Stimulated activated CD4-positive, alpha-beta T cell treated with anti-CD3 and anti-CD28 coated beads, TNF-alpha, amount 100 ng/mL, for 1 hour (primary cell): ENCODE results near the gene SLC4A2.
"Not testable (repeated sequence)": the region's sequence is repeated elsewhere in the genome, so short reads cannot be mapped to it uniquely, and the experiment has no call there.

ENCODE experiments used
- DNase-seq, 3 donors: peaks; one replicate each; pipeline ENCODE4 v3.0.0-alpha.2; 2020; ENCODE audit warnings: low read depth in 3 of 3, low spot score in 1 of 3

SLC4A2 gene, protein sequence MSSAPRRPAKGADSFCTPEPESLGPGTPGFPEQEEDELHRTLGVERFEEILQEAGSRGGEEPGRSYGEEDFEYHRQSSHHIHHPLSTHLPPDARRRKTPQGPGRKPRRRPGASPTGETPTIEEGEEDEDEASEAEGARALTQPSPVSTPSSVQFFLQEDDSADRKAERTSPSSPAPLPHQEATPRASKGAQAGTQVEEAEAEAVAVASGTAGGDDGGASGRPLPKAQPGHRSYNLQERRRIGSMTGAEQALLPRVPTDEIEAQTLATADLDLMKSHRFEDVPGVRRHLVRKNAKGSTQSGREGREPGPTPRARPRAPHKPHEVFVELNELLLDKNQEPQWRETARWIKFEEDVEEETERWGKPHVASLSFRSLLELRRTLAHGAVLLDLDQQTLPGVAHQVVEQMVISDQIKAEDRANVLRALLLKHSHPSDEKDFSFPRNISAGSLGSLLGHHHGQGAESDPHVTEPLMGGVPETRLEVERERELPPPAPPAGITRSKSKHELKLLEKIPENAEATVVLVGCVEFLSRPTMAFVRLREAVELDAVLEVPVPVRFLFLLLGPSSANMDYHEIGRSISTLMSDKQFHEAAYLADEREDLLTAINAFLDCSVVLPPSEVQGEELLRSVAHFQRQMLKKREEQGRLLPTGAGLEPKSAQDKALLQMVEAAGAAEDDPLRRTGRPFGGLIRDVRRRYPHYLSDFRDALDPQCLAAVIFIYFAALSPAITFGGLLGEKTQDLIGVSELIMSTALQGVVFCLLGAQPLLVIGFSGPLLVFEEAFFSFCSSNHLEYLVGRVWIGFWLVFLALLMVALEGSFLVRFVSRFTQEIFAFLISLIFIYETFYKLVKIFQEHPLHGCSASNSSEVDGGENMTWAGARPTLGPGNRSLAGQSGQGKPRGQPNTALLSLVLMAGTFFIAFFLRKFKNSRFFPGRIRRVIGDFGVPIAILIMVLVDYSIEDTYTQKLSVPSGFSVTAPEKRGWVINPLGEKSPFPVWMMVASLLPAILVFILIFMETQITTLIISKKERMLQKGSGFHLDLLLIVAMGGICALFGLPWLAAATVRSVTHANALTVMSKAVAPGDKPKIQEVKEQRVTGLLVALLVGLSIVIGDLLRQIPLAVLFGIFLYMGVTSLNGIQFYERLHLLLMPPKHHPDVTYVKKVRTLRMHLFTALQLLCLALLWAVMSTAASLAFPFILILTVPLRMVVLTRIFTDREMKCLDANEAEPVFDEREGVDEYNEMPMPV

DNA sequence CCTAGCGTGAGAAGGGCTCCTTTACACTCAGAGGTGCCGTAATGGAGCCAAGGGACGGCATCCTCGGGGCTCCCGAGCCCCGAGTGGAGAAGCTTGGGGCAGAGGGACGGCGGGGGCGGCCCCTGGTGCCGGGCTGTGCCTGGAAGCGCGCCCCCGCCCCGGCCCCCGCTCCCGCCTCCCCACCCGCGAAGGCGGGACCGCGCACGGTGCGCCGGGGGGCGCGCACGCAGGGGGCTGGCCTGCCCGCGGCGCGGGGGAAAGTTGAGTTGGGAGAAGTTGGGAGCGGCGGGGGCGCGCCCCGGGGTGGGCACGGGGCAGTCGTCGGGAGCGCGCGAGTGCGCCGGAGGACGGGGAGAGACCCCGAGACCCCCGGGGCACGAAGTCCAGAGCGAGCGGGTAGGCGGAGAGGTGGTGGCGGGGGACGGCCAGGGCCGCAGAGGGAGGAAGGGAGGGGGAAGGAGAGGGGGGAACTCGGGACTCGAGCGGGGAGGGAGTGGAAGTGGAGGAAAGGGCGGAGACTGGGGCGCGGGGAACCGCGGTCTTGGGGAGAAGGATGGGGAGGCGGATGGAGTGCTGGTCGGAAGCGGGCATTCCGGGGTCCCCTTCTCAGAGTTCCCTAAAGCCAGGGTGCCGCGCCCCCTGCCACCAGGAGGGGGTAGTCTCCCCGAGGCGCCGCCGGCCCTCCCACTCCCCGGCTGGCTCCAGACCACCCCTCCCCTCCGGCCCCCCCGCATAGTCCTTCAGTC, at the start of gene SLC4A2:
TSS of gene SLC4A2 (plus strand) at position 223 of the 746 bp plus-strand sequence. CDS start 2,399 bp downstream, outside the sequence.
- peak in 2 of 3 donors; percentile 33 to 63 for DNase-seq

DNA sequence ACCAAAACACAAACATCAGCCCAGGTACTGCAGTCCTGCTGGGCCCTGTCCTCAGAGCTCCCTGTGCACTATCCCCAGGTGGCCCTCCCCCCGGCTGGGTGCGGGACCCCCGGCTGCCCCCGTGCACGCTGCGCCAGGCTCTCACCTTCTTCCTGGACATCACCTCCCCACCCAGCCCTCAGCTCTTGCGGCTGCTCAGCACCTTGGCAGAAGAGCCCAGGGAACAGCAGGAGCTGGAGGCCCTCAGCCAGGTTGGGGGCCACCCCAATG, 49.4 kb upstream of the SLC4A2 start:
- DNase-seq, result no peak

DNA sequence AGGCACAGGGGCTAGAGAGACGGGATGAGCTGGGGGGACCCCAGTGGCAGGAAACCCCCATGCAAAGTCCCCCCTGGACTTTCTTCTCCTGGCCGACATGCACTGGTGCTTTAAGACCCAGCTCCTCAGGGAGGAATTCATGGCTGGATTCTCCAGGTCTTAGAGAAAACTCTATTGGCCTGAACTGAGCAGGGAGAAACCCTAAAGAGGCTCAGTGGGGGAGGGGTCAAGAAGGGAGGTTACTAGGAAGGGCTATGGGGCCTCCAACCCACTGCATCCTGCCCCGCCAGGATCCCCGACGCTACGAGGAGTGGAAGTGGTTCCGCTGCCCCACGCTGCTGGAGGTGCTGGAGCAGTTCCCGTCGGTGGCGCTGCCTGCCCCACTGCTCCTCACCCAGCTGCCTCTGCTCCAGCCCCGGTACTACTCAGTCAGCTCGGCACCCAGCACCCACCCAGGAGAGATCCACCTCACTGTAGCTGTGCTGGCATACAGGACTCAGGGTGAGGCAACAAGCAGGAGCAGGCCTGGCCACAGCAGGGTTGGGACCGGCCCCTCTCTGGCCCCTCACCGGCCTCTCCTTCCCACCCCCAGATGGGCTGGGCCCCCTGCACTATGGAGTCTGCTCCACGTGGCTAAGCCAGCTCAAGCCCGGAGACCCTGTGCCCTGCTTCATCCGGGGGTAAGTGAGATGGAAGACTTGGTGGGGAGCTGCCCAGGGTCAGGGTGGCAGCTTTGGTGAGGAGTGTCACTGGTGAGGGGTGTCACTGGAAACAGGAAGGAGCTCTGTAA, 48.9 kb upstream of the SLC4A2 start:
- DNase-seq, result no peak

DNA sequence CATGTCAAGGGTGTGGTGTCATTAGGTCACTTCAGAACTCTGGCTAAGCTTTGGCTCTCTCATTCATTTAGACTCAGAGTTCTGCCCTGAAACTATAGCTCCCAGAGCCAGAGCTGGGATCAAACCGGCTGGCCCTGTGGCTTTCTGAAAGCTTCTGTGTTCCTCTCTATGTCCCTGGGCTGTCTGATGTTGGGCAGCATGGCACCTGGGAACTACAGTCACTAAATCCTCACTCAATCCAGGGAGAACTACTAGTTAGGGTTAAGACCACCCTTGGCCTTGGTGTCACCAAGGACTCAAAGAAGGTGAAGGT, 48.3 kb upstream of the SLC4A2 start:
- DNase-seq, result no peak

DNA sequence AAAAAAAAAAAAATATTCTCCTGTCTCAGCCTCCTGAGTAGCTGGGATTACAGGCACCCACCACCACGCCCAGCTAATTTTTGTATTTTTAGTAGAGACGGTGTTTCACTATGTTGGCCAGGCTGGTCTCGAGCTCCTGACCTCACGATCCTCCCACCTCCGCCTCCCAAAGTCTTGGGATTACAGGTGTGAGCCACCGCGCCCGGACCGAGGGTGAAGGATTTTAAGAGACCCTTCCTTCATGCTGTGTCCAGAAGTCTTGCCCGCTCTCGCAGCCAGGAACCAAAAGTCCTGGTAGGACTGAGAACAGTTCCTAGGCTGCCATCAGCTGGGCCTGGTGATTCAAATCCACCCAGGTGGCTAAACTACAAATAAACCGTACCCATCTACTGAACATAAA, 47.8 kb upstream of the SLC4A2 start:
- DNase-seq, result not testable (repeated sequence)

DNA sequence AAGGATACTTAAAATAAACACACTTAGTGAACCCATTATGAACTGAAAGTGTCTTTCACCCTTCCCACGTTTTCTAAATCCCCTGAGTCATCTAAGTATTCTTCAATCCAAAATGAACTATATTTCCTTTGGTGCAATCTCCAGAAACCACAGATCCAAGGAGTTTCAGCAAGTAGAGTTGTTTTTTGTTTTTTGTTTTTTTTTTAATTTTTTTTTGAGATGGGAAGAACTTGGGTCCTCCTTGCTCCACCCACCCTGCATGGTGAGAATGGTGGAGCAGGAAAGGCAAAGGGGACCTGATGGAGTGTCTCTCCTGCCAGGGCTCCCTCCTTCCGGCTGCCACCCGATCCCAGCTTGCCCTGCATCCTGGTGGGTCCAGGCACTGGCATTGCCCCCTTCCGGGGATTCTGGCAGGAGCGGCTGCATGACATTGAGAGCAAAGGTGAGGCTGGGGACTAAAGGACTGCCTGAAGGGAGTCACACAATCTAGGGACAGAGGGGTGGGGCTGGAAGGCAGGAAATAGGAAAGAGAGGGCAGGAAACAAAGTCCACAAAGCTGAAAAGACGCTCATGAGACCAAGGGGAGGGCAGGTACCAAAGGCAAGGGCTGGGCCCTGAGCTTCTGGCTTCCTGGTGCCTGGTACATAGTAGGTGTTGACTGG, 47.2 kb upstream of the SLC4A2 start:
- DNase-seq, result no peak

DNA sequence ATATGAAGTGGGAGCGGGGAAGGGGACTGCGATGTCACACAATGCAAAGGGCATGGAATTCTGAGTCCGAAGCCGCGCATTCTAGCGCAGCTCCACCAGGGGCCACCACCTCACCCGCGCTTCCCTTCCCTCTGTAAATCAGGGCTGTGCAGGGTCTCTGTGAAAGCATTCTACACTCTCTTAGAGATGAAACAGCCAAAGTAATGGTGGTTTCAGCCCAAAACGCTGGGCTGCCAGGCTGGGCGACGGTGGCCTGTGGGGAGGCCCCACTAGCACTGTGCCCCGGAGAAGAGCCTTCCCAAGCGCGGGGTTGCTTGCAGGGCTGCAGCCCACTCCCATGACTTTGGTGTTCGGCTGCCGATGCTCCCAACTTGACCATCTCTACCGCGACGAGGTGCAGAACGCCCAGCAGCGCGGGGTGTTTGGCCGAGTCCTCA, 46.5 kb upstream of the SLC4A2 start:
- no peak for DNase-seq

DNA sequence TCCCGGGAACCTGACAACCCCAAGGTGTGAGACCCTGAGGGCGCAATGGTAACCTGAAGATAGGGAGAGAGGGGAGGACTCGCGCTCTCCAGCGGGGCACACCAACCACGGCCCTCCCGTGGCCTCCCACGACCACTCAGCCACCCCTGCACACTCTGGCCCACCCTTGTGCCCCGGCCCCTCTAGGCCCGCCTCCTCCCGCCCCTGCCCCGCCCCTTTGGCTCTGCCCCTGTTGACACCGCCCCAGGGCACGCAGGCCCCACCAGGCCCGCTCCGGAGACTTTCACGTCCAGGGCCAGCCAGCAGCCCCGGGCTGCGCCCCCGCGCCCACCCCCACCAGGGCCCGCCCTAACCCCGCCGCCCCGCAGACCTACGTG, 46.0 kb upstream of the SLC4A2 start:
- peak in 1 of 3 donors; percentile 16 for DNase-seq

DNA sequence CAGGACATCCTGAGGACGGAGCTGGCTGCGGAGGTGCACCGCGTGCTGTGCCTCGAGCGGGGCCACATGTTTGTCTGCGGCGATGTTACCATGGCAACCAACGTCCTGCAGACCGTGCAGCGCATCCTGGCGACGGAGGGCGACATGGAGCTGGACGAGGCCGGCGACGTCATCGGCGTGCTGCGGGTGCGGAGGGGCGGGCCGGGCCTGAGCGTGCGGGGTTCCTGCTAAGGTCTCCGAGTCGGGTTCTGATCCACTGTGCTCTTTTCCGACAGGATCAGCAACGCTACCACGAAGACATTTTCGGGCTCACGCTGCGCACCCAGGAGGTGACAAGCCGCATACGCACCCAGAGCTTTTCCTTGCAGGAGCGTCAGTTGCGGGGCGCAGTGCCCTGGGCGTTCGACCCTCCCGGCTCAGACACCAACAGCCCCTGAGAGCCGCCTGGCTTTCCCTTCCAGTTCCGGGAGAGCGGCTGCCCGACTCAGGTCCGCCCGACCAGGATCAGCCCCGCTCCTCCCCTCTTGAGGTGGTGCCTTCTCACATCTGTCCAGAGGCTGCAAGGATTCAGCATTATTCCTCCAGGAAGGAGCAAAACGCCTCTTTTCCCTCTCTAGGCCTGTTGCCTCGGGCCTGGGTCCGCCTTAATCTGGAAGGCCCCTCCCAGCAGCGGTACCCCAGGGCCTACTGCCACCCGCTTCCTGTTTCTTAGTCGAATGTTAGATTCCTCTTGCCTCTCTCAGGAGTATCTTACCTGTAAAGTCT, 45.5 kb upstream of the SLC4A2 start:
- peak; percentile 64 to 75 (median 67) for DNase-seq

DNA sequence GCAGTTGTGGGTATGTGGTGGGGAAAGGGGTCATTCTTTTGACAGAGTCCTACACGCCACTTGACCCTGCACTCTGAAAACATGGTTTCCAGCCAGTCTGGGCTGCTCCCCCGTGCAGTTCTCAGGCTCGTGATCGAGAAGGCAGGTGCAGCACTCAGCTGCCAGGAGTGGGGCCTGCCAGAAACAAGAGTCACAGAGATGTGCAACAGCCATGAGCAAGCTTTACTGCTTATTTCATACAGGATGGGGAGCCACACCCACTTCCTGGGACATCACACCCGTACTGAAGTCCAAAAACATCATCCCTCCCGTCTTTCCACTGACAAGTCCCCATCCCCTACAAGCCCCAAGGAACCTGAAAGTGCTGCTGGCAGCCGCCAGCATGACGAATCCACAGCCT, 44.4 kb upstream of the SLC4A2 start:
- no peak for DNase-seq

DNA sequence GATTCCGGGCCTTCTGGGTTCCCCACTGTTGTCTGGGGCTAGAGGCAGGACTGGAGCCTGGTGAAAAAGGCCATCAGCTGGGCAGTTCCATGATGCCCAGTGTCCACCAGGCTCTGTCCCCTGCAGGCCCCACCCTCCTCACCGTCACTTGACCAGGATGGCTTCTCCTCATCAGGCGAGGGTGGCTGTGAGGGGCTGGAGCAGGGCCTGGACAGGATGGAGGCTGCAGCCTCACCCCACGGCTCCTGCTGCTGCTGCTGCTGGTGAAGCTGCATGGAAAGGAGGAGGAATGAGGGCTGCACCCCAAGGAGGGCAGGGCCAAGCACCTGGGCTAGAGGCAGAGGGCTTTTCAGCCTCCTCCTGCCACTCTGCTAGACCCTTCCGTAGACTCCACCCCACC, 43.4 kb upstream of the SLC4A2 start:
- DNase-seq, result no peak

DNA sequence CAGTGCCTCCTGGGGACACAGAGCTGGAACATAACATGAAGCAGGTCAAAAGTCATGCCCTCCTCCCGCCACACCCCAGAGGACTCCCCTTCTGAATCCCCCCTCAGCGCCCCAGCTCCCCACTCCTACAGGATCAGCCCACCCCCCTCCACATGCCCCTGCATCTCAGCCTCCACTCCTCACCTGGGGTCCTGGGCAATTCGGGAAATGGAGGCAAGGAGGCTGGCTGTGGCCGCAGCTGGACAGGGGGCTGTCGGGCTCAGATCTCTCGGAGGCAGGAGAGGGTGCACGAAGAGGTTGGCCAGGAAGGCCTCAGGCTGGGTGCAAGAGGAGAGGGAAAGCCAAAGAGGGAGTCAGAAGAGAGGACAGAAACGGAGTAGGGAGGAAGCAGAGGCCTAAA, 42.9 kb upstream of the SLC4A2 start:
- no peak for DNase-seq

DNA sequence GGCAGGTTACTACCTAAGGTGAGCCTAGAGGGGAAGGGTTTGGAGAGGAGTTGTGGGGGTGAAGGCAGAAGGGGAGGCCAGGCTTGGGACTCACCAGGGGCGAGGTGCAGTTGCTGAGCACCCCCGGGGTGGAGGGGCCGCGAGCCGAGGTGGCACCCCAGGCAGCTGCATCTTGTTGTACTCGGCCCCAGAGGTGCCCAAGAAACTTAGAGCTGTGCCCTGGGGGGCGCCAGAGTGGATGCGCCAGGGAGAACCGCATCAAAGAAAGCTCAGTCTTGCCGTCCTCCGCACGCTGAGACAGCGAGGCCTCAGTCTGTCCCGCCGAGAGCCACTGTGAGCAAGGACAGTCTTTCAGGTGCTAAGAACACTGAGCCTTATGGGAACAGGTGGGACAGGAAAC, 42.4 kb upstream of the SLC4A2 start:
- no peak for DNase-seq

DNA sequence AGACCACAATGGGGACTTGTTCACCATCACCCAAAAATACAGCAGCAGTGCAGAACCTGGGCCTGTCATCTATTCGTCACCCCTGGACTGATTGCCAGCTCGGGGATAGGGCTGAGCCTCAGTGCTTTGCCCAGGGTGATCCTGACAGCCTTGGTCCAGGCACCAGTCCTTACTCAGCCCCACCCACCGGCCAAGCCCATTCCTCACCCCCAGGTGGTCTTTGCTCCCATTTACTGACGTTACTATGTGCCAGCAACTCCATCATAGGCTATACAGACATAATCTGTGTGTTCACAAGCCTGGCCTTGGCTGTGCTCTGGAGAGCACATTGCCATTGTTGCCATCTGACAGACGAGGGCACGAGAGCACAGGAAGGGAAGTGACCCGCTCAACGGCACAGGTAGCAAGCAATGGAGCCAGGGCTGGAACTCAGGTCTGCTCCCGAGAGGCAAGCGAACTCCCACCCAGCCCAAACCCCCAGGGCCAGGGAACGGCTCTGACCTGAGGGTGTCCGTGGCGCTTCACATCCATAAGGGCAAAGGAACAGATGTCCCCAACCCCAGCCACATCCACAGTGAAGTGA, 41.9 kb upstream of the SLC4A2 start:
- DNase-seq, result no peak

DNA sequence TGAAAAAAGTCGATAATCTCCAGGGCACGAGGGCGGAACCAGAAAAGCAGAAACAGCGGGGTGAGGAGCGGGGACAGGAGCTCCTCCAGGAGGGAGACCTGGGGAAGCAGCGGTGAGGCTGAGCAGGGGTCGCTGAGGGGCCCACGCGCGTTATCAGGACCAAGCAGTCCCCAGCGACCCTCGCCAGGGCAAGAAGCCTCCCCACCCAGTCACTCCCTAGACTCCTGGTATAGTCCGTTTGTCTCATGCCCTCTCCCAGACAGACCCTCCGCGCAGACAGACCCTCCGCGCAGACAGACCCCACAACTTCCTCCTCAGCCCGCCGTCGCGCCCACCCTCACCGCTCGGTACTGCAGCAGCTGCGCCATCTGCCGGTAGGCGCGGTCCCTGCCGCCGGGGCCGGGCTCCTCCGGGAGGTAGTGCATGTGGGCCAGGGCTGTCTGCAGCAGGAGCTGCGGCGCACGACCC, 41.4 kb upstream of the SLC4A2 start:
- peak; percentile 41 to 87 (median 61) for DNase-seq

DNA sequence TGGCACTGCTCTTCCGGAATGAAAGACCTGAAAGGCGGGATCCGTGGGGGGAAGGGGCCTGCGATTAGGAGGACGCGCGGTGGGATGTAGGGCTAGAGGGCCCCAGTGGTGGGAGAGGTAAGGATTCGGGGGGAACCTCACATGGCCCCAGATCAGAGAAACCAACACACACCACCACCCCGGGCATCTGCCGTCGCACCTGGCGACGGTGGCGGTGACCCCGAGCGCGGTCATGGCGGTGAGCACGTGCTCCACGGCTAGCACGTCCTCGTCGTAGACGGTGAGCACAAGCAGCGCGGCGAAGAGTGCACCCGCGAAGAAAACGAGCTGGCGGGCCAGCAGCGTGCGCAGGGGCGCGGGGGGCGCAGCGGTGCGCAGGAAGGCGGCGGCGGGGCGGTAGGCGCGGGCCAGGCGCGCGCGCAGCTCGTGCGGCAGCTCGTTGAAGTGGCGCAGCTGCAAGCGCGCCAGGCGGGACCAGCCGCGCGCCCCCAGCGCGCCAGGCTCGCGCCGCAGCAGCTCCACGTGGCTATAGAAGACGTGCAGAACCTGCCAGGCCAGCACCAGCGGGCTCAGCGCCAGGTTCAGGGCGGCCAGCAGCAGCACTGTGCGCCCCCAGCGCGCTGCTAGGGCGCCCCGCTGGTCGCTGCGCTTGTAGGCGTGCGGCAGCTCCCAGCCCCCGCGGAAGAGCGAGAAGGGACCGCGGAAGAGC, 40.8 kb upstream of the SLC4A2 start:
- DNase-seq, result no peak

DNA sequence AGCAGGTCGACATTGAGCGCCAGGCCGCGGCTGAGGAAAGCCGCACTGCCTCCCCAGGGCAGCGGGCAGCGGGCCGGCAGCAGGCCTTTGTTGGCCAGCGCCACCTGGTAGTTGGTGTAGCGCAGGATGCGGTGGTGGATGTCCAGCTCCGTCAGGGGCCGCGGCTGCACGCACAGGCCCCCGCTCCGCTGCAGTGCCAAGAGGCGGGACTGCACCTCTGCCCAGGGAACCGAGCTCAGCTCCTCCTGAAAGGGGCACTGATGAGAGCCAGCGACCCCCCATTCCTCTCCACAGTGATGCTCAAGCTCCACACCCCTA, 40.3 kb upstream of the SLC4A2 start:
- no peak for DNase-seq

DNA sequence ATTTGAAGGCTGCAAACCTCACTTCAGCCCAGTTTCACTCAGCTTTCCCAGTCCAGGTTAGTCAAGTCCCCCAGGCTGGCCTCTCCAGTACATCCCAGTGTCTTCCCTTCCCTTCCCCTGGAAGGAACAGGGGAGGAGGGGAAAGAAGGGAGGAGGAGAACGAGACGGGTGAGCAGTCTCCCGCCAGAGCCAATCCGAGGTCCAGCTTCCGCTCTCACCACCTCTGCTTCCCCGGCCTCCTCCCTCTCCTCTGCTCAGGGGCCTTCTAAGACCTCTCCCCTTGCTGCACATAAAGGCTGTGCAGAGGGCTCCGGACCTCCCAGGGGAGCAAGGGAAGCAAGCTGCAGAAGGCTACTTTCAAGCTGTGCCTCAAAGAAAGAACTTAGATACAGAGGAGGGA, 39.2 kb upstream of the SLC4A2 start:
- no peak for DNase-seq
